ENCODE results near the gene ZNF768. TPM values are rescaled to one million over a fixed set of nuclear protein-coding genes. Genes with fewer than 3 reads are reported as not detected.

The ZNF768 gene
- total RNA-seq, 1 experiment from 2014 or later = 48.8 TPM

- no peak overlapping the region for H3K9ac ChIP-seq (ENCODE audit: low read length)
- no peaks in the 10 kb centered on the region for H3K27me3 ChIP-seq (ENCODE audit: insufficient read depth, low read length)
- ChIA-PET CTCF (no interaction called here), RAD21 (ENCODE audit: low non-redundant PET in 1 of 2, low total read pairs in 2 of 2, uncharacterized antibody in 2 of 2, unreplicated experiment in 2 of 2) (no interaction called here), POLR2A (no interaction called here)
- no peaks in the 10 kb centered on the region for H3K79me2 ChIP-seq (ENCODE audit: insufficient read depth, low read length)
- DNase-seq (ENCODE audit: low read depth, low spot score) = no peak
- ATAC-seq = no peak
- H2AFZ ChIP-seq (ENCODE audit: low read depth, low read length, poor library complexity, severe bottlenecking) = no peak overlapping the region
- BruUV-seq (replicated peaks) = no TSS peak
- no peak overlapping the region for H3K27ac ChIP-seq (ENCODE audit: low read depth, low read length)
- H3K9me2 ChIP-seq (ENCODE audit: insufficient read depth) = no peaks in the 10 kb centered on the region
- no peak for TF ChIP-seq FOSL1 (IDR thresholded peaks at IDR 0.05; ENCODE audit: low read depth)
- no peak for TF ChIP-seq CBX3 (IDR thresholded peaks at IDR 0.05; ENCODE audit: low read depth)
- no peak for TF ChIP-seq TCF7L2 (IDR thresholded peaks at IDR 0.05; ENCODE audit: borderline replicate concordance, extremely low read depth, insufficient read depth, insufficient read length)
- TF ChIP-seq, protein P1, sequence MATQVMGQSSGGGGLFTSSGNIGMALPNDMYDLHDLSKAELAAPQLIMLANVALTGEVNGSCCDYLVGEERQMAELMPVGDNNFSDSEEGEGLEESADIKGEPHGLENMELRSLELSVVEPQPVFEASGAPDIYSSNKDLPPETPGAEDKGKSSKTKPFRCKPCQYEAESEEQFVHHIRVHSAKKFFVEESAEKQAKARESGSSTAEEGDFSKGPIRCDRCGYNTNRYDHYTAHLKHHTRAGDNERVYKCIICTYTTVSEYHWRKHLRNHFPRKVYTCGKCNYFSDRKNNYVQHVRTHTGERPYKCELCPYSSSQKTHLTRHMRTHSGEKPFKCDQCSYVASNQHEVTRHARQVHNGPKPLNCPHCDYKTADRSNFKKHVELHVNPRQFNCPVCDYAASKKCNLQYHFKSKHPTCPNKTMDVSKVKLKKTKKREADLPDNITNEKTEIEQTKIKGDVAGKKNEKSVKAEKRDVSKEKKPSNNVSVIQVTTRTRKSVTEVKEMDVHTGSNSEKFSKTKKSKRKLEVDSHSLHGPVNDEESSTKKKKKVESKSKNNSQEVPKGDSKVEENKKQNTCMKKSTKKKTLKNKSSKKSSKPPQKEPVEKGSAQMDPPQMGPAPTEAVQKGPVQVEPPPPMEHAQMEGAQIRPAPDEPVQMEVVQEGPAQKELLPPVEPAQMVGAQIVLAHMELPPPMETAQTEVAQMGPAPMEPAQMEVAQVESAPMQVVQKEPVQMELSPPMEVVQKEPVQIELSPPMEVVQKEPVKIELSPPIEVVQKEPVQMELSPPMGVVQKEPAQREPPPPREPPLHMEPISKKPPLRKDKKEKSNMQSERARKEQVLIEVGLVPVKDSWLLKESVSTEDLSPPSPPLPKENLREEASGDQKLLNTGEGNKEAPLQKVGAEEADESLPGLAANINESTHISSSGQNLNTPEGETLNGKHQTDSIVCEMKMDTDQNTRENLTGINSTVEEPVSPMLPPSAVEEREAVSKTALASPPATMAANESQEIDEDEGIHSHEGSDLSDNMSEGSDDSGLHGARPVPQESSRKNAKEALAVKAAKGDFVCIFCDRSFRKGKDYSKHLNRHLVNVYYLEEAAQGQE (IDR thresholded peaks at IDR 0.05; ENCODE audit: low read depth) = no peak
- no peak for TF ChIP-seq EGR1 (IDR thresholded peaks at IDR 0.05; ENCODE audit: low read depth)
- TF ChIP-seq, protein P2, sequence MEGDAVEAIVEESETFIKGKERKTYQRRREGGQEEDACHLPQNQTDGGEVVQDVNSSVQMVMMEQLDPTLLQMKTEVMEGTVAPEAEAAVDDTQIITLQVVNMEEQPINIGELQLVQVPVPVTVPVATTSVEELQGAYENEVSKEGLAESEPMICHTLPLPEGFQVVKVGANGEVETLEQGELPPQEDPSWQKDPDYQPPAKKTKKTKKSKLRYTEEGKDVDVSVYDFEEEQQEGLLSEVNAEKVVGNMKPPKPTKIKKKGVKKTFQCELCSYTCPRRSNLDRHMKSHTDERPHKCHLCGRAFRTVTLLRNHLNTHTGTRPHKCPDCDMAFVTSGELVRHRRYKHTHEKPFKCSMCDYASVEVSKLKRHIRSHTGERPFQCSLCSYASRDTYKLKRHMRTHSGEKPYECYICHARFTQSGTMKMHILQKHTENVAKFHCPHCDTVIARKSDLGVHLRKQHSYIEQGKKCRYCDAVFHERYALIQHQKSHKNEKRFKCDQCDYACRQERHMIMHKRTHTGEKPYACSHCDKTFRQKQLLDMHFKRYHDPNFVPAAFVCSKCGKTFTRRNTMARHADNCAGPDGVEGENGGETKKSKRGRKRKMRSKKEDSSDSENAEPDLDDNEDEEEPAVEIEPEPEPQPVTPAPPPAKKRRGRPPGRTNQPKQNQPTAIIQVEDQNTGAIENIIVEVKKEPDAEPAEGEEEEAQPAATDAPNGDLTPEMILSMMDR (IDR thresholded peaks at IDR 0.05 in 2 of 3, conservative IDR thresholded peaks at IDR 0.05 in 1 of 3; ENCODE audit: borderline replicate concordance in 1 of 3, insufficient read depth in 1 of 3, low read depth in 2 of 3, low read length in 2 of 3) = no peak
- no peak for TF ChIP-seq EZH2phosphoT487 (IDR thresholded peaks at IDR 0.05; ENCODE audit: borderline replicate concordance)
- no peak for TF ChIP-seq YY1 (IDR thresholded peaks at IDR 0.05; ENCODE audit: extremely low read depth, insufficient replicate concordance, low read depth, low read length)
- TF ChIP-seq MAX (IDR thresholded peaks at IDR 0.05) = no peak
- no peak for TF ChIP-seq CEBPB (IDR thresholded peaks at IDR 0.05; ENCODE audit: low read depth)
- no peak for TF ChIP-seq SP1 (IDR thresholded peaks at IDR 0.05; ENCODE audit: low read depth)
- no peak for TF ChIP-seq ZBTB33 (IDR thresholded peaks at IDR 0.05; ENCODE audit: extremely low read depth, insufficient replicate concordance, low read length)
- TF ChIP-seq POLR2A (IDR thresholded peaks at IDR 0.05; ENCODE audit: borderline replicate concordance, extremely low read depth, insufficient read depth, insufficient read length) = no peak
- no peak for TF ChIP-seq SIN3A (IDR thresholded peaks at IDR 0.05; ENCODE audit: low read depth)
- TF ChIP-seq JUND (IDR thresholded peaks at IDR 0.05) = no peak
- TF ChIP-seq EZH2 (IDR thresholded peaks at IDR 0.05) = no peak
- TF ChIP-seq ZNF274 (IDR thresholded peaks at IDR 0.05; ENCODE audit: low read depth, low read length) = no peak
- H3K9me3 ChIP-seq (ENCODE audit: control insufficient read depth in 1 of 2, insufficient read depth in 1 of 2, low read depth in 1 of 2, low read length in 2 of 2) = no peaks in the 10 kb centered on the region
- intact Hi-C loops (cut with micrococcal nuclease) = no loop called here
- no peaks in the 10 kb centered on the region for H3K36me3 ChIP-seq (ENCODE audit: control insufficient read depth in 1 of 2, insufficient read depth in 2 of 2, low read length in 2 of 2)
- no peak overlapping the region for H3K4me2 ChIP-seq (ENCODE audit: low read length)
- peaks cover 0 to 13% of the 10 kb centered on the region in 2 experiments; a peak in 2 of 4 replicates for H3K4me1 ChIP-seq (ENCODE audit: control insufficient read depth in 1 of 2, insufficient read depth in 2 of 2, low read length in 2 of 2)
- no peaks in the 10 kb centered on the region for H4K20me1 ChIP-seq (ENCODE audit: insufficient read depth)
- H3K4me3 ChIP-seq (replicated peaks in 1 of 2; ENCODE audit: low read depth in 1 of 2, low read length in 2 of 2) = no peak overlapping the region
These were observed 16.7 kb upstream of the ZNF768 start for GRCh38 chr16:30543067-30543466.
